GM12874 (cell line): ENCODE data around the gene IFITM10.

ENCODE experiments used
- TF ChIP-seq, protein P1 (sequence below): IDR thresholded peaks from 2 replicates; pipeline ENCODE4 v1.5.1; 2011; ENCODE audit warnings: low read depth, mild to moderate bottlenecking, control low read depth, low read length, moderate library complexity; ENCODE audit not compliant: insufficient read depth

IFITM10 gene

DNA sequence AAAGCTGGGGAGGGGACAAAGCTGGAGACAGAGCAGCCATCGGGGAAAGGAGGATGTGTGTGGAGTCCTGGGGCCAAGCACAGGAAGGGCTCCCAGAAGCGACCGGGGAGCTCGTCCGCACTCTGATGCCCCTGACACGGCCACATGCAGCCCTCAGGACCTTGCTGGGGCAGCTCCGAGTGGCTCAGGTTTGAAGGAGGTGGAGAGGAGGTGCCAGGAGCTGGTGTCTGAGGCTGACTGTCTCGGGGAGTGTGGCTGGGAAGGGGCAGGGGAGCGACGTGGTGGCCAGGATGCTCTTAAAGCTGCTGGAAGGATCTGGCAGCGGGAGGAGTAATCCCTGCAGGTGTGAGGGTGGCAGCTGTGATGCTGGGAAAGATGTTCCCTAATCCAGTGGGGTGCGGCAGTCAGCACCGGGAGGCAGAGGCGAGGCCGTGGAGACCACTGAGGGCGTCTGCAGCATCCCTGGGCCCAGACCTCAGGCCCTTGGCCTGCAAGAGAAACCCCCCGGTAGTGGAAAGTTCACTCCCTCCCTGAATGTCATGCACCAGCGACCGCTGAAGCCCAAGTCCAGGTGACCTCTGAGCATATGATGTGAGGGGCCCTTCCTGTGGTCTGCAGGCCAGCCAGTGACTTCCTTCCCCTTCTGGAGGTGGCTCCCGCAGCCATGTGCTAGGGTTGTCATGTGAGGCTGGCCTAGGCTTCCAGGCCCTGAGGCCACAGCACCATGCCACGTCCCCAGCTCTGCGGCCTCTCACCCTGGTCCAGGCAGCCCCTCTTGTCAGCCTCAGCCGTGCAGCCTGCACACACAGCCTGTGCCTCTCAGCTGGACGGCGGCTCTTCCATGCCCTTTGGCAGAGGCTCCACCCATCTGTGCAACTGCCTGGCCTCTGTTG is 30.6 kb upstream of the IFITM10 start:
- TF ChIP-seq, protein P1, sequence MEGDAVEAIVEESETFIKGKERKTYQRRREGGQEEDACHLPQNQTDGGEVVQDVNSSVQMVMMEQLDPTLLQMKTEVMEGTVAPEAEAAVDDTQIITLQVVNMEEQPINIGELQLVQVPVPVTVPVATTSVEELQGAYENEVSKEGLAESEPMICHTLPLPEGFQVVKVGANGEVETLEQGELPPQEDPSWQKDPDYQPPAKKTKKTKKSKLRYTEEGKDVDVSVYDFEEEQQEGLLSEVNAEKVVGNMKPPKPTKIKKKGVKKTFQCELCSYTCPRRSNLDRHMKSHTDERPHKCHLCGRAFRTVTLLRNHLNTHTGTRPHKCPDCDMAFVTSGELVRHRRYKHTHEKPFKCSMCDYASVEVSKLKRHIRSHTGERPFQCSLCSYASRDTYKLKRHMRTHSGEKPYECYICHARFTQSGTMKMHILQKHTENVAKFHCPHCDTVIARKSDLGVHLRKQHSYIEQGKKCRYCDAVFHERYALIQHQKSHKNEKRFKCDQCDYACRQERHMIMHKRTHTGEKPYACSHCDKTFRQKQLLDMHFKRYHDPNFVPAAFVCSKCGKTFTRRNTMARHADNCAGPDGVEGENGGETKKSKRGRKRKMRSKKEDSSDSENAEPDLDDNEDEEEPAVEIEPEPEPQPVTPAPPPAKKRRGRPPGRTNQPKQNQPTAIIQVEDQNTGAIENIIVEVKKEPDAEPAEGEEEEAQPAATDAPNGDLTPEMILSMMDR = no peak

DNA sequence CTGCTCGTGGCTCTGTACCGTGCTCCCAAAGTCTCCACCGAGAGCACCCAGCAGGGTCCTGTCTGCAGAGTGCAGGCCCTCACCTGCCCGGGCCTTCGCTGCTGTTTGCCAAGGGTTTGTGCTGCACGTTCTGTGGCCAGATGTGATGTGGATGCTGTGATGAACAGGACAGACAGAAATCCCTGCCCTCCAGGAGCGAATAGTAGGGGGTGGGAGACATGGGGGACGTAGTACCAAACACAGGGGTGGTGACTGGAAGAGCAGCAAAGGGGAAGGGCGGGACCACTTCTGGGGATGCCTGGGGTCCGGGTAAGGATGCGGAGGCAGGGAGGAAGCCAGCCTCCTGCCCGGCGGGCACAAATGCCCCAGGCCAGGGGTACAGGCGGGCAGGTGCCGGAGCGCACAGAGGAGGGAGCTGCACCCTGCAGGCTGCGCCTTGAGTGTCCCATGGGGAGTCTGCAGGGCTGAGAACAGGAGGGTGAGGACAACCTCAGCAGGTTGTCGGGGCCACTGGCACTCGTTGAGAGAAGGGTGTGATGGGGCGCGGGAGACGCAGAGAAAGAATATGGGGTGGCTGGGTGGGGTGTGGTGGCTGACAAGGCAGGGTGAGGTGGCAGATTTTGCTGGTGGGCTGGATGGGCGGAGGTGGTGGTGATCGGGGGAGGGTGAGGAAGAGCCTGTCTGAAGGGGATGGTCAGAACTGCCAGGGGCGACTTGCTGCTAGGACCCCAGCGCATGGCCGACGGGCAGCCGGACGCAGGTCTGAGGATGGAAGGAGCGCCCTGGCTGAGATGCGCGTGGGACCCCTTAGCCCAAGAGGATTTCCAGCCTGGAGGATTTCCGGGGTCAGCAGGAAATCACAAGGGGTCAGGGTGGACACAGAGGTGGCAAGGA is 29.7 kb upstream of the IFITM10 start:
- TF ChIP-seq, protein P1 = no peak

DNA sequence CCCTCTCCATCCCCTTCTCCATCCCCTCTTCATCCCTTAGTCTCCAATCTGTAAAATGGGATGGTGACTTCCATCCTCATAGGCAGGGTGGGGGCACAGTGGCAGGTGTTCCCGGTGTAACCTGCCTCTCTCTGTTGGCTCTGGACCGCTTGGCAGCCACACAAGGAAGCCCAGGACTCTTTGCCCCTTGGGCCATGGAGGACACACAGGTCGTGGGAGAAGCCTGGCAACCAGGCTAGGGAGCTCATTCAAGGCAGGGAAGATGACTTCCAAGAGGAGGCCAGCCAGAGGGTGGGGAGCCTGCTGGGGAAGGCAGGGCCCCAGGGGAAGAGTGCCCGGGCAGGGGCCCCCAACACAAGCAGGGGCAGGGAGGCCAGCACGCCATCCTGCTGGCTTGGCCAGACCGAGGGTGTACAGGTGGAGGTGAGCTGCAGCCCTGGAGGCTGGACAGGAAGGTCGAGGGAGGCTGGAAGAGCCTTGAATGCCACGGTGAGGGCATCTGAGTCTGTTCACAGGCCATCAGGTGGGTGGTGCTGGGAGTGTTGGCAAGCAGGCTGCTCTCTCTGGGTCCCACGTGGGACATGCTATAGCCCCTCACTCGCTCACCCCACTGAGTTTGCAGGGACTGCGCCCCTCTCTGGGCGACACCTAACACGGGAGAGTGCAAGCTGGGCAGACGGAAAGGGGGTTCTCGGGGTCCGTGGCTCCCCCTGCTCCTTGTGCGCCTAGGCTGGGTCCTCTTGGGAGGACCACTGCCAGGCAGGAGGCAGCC is 28.8 kb upstream of the IFITM10 start:
- TF ChIP-seq, protein P1 = no peak

DNA sequence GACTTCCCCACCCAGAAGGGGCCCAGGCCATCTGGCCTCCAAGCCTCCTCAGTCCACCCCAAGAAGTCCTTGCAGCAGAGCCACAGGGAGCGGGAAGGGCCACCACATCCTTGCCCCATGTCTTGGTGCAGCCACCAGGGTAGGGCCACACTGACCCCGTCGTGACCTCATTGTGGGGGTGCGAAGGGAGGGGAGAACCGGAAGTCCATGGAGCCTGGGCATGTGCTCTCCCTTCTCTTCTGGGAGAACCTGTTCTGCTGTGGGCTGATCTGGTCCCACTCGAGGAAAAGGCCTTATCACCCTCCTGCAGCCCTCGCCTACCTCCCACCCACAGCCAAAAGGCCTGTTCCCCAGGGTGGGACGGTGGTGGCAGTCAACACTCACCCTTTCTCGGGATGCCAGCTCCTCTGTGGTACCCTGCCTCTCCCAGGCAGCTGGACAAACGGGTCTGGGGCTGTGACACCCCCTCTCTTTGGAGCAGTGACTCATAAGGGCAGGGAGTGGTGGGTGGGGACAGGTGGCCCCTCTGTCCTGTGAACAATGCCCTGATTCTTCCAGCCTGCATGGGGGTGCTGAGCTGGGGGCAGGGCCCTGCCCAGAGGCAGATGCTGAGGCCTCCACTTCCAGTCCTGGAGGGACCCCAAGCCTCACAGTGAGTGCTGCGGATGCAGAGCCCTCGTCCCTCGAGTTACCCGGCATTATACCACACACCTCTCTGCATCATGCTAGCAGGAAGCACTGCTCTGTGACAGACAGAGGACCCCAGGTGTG is 27.9 kb upstream of the IFITM10 start:
- TF ChIP-seq, protein P1 = no peak

DNA sequence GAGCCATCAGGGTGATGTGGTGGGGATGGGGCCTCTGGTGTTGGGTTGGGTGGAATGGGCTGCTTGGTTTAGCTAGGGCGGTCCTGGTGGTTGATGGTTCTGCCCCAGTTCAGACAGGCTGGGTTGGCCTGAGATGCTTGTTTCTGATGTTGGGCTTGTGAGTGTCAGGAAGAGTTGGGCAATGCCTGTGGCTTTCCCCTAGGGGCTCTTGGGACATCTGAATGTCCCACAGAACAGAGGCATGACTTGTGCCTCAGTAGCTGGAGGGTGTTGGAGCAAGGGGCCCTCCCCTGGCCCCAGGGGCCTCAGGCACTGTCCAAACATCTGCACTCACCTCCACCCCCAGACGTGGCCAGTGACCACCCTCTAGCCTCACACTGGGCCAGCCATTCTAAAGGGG is 27.3 kb upstream of the IFITM10 start:
- TF ChIP-seq, protein P1 = no peak

DNA sequence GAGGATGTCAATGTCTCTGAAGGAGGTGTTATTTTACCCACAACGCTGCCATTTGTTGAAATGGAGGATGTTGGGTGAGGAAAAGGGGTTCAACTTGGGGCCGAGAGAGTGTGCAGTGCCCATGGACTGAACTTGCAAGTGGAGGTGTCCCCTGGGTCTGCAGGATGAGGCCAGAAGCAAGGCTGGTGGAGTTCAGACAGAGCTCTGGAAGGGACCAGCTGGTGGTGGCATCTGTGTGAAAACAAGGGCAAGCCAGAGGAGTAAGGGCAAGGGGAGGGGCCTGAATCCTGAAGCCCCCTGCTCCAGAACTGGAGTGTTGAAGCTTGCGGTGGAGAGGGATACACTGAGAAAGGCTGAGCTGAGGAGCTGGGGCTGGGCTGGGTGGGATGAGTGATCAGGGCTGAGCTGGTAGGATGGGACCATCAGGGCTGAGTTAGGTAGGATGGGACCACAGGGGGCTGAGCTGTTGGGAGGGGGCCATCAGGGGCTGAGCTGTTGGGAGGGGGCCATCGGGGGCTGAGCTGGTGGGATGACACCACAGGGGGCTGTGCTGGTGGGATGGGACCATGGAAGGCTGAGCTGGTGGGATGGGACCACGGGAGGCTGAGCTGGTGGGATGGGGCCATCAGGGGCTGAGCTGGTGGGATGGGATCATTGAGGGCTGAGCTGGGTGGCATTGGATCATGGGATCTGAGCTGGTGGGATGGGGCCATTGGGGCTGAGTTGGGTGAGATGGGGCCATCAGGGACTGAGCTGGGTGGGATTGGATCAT is 26.7 kb upstream of the IFITM10 start:
- TF ChIP-seq, protein P1 = no peak
